Mucosa of stomach (tissue), 1 donor: ENCODE results near the gene NFIA.

Experiments used
- H3K27me3 ChIP-seq: one replicate; pipeline ENCODE4 v1.7.0; 2013; ENCODE audit warnings: mild to moderate bottlenecking, low read length; ENCODE audit not compliant: control insufficient read depth, insufficient read depth
- H3K36me3 ChIP-seq: one replicate; pipeline ENCODE4 v1.7.0; 2013; ENCODE audit warnings: low read length; ENCODE audit not compliant: control insufficient read depth, insufficient read depth
- H3K4me1 ChIP-seq: one replicate; pipeline ENCODE4 v1.7.0; 2013; ENCODE audit warnings: mild to moderate bottlenecking, low read length; ENCODE audit not compliant: control insufficient read depth, insufficient read depth
- H3K4me3 ChIP-seq: one replicate; pipeline ENCODE4 v1.7.0; 2013; ENCODE audit warnings: low read length
- H3K9ac ChIP-seq: one replicate; pipeline ENCODE4 v1.7.0; 2013; ENCODE audit warnings: mild to moderate bottlenecking, low read length, moderate library complexity
- H3K9me3 ChIP-seq: one replicate; pipeline ENCODE4 v1.7.0; 2013; ENCODE audit warnings: mild to moderate bottlenecking, low read length, moderate library complexity; ENCODE audit not compliant: control insufficient read depth
- donor health status: Pancreatic carcinoma.

Gene NFIA

DNA sequence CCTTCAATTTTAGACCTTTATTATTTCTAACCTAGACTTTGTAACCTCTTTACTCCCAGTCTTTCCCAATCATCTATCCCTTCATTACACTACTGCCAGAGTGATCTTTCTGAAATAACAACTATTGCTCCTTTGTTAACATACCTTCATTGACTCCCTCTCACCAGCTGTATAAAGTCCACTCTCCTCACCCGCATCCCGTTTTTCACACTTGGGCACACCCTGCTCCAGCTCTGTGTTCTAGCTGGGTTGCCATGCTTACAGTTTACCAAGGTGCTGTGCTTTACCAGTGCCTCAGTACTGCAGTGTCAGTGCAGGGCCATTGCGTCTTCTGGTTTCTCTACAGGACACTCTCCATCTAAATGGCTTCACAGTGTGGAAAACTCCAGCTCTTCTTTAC, 148.2 kb downstream of the NFIA start:
- H3K4me3 ChIP-seq: no peak overlapping the region
- no peaks in the 10 kb centered on the region for H3K27me3 ChIP-seq
- no peaks in the 10 kb centered on the region for H3K36me3 ChIP-seq
- H3K9me3 ChIP-seq: no peaks in the 10 kb centered on the region
- peaks cover 15% of the 10 kb centered on the region for H3K4me1 ChIP-seq
- no peak overlapping the region for H3K9ac ChIP-seq

DNA sequence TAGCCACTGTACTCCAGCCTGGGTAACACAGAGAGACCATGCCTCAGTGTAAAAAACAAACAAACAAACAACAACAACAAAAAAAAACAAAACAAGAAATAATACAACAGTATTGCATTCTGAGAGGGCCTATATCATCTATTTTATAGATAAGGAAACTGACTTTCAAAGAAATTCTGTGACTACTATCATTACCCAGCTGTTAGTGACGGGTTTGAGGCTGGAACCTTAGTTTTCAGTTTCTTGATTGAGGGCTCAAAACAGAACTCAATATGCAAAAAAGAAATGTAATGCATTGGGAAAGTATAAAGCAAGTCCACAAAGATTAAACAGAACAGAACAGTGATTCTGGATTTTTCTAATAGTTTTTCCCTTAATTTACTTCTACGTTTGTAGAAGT, 149.4 kb downstream of the NFIA start:
- H3K36me3 ChIP-seq: no peaks in the 10 kb centered on the region
- H3K9me3 ChIP-seq: no peaks in the 10 kb centered on the region
- no peak overlapping the region for H3K4me3 ChIP-seq
- no peaks in the 10 kb centered on the region for H3K27me3 ChIP-seq
- H3K9ac ChIP-seq: no peak overlapping the region
- H3K4me1 ChIP-seq: peaks cover 13% of the 10 kb centered on the region

DNA sequence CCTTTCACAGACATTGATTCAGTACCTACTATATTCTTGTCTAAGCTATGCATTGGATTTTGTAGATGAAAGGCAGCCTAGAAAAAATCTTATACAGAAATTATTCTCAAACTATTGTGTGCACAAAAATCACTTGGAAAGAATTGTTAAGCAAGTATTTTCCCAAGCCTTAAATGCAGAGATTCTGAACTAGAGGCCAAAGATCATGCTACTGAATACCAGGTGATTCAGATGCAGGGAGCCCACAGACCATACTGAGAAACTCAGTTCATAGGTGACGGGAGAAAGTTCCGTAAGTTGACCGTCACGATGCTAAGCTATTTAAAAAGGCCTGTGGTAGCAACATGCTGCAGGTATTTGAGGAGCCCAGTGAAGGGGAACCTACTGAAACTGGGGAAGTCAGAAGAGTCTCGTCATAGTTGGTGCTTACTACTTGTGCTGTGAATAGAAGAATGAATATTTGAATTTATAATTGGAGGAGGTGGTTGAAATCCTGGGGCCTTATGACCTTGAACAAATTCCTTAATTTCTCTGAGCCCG, 150.8 kb downstream of the NFIA start:
- Histone ChIP-seq H3K36me3 (no peaks in the 10 kb centered on the region), H3K4me3 (no peak overlapping the region), H3K9me3 (no peaks in the 10 kb centered on the region), H3K9ac (no peak overlapping the region), H3K4me1 (peaks cover 10% of the 10 kb centered on the region), H3K27me3 (no peaks in the 10 kb centered on the region)

DNA sequence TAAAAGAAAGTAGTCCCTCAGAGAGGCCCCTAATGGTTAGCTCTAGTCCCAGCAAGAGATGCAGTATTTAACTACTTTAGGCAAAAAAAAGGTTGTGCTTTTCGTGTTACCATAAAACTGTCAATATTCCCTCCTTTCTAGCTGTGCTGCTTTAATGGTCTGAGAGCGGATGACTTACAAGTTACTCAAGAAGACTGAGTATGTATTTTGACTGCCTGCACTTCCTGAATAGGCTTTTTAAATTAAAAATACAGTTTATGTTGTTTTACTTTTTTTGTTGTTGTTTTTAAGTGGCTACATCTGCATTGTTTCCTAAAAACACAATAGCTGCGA, 152.2 kb downstream of the NFIA start:
- H3K9me3 ChIP-seq: no peaks in the 10 kb centered on the region
- H3K27me3 ChIP-seq: no peaks in the 10 kb centered on the region
- H3K4me1 ChIP-seq: peaks cover 10% of the 10 kb centered on the region
- no peak overlapping the region for H3K4me3 ChIP-seq
- no peaks in the 10 kb centered on the region for H3K36me3 ChIP-seq
- H3K9ac ChIP-seq: no peak overlapping the region

DNA sequence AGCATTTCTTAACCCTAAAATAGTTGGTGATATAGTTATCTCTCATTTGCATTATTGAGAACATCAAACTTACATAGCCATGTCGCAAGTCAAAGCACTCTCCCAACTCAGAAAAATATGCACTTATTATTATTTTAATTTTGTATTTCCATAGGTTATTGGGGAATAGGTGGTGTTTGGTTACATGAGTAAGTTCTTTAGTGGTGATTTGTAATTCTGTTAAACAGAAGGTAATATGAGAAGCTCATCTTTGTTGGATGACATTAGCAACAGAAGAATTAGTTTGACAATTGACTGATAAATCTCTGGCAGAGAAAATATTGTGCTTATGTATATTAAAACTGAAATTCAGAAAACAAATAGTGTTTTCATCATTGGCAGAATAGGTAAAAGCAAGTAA, 154.8 kb downstream of the NFIA start:
- Histone ChIP-seq H3K36me3 (no peaks in the 10 kb centered on the region), H3K4me3 (no peak overlapping the region), H3K27me3 (no peaks in the 10 kb centered on the region), H3K9ac (no peak overlapping the region), H3K4me1 (peaks cover 5% of the 10 kb centered on the region), H3K9me3 (no peaks in the 10 kb centered on the region)

GRCh38 chr1:61237659-61238358, 155.4 kb downstream of the NFIA start:
- no peaks in the 10 kb centered on the region for H3K9me3 ChIP-seq
- H3K9ac ChIP-seq: no peak overlapping the region
- no peaks in the 10 kb centered on the region for H3K36me3 ChIP-seq
- H3K4me1 ChIP-seq: peaks cover 5% of the 10 kb centered on the region
- no peaks in the 10 kb centered on the region for H3K27me3 ChIP-seq
- no peak overlapping the region for H3K4me3 ChIP-seq

GRCh38 chr1:61238359-61238665, 156.0 kb downstream of the NFIA start:
- Histone ChIP-seq H3K27me3 (no peaks in the 10 kb centered on the region), H3K9ac (no peak overlapping the region), H3K4me3 (no peak overlapping the region), H3K4me1 (peaks cover 5% of the 10 kb centered on the region), H3K36me3 (no peaks in the 10 kb centered on the region), H3K9me3 (no peaks in the 10 kb centered on the region)

GRCh38 chr1:61240878-61241277, 158.5 kb downstream of the NFIA start:
- Histone ChIP-seq H3K36me3 (no peaks in the 10 kb centered on the region), H3K9ac (no peak overlapping the region), H3K4me1 (peaks cover 5% of the 10 kb centered on the region), H3K4me3 (no peak overlapping the region), H3K27me3 (no peaks in the 10 kb centered on the region), H3K9me3 (no peaks in the 10 kb centered on the region)

DNA sequence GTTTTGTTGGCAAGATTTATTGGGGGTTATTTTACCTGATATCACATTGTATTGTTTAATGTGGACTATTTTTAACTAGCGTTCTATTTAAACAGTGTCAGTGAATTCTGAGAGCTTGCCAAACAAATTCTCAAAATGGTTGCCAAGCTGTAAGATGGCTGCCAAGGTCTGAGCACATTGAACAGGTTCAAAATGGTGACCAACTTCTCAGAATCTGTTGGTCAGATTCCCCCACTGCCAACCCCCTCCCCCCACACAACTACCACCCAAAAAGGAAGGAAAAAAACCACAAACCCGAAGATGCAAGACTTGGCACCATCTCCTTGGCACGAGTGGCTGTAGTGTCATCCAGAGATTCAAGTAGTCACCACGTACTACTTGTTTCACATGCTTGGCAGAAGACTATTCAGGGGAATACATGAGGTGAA, 159.1 kb downstream of the NFIA start:
- H3K9ac ChIP-seq: no peak overlapping the region
- no peak overlapping the region for H3K4me3 ChIP-seq
- H3K9me3 ChIP-seq: no peaks in the 10 kb centered on the region
- H3K36me3 ChIP-seq: no peaks in the 10 kb centered on the region
- H3K4me1 ChIP-seq: peaks cover 5% of the 10 kb centered on the region
- no peaks in the 10 kb centered on the region for H3K27me3 ChIP-seq

DNA sequence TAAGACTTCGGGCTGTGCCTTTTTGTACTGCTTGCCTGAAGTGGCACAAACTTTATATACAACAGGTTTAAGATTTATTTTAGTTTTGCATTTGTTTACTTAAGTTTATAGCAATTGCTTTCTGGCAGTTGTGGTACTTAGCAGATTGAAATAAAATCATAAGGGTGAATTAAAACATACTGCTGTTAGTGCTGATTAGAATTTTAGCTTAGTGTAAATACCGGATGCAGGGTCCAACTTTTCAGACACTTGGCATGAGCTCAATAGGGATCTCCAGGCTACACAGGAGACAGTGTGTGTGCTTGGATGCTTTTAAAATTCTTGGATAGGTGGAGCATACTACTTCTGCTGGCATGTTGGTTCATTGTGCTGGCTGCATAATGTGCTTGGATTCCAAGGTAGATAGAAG, 159.6 kb downstream of the NFIA start:
- Histone ChIP-seq H3K9ac (no peak overlapping the region), H3K9me3 (no peaks in the 10 kb centered on the region), H3K4me1 (peaks cover 5% of the 10 kb centered on the region), H3K36me3 (no peaks in the 10 kb centered on the region), H3K27me3 (no peaks in the 10 kb centered on the region), H3K4me3 (no peak overlapping the region)

DNA sequence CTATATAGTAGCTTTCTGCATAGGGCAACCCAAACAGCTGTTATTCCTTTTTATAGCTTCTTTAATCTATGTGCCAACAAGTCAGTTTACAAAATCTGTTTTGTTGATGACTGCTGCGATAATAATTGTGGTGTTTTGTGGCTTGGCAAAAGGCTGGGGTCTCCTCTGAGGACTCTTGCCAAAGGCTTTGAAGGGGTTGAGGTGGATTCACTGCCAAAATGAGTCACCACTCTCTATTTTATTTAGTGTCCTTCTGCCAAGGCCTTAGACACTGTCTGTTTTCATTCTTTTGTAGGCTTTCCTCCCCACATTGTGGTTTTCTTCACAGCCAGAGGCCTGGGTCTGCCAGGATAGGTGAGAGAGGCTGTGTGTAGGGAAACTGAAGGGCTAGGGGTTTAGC, 161.8 kb downstream of the NFIA start:
- H3K9ac ChIP-seq: no peak overlapping the region
- no peaks in the 10 kb centered on the region for H3K27me3 ChIP-seq
- no peak overlapping the region for H3K4me3 ChIP-seq
- peaks cover 5% of the 10 kb centered on the region for H3K4me1 ChIP-seq
- no peaks in the 10 kb centered on the region for H3K9me3 ChIP-seq
- H3K36me3 ChIP-seq: no peaks in the 10 kb centered on the region

DNA sequence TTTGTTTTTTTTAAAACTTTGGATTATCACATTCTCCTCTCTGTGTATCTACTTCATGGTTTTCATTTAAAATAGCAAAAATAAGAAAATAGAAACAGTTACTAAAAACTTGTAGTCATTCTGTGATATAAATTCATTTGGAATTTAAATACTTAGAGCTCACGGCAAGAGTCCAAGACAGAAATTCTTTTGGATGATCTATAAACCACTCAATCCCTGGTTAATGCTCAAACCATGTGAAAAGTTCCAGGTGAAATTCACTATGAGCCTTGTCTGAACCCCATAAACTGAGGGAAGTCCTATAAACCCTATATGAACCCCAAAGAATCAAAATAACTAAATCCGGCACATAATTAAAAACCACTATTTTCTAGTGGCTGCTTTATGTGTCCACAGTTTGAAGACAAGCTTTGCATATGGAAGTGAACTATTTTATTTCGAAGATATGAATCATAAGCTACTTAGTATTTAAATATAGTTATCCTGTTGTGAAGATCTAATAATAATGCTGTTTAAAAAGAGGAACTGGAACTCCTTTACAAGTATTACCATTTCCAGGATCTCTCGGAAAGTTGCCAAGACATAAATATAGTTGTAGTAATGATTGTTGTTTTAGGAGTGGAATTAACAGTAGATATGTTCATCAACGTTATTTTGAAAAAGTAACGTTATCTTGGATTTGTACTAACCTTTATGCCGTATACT, 163.5 kb downstream of the NFIA start:
- no peaks in the 10 kb centered on the region for H3K27me3 ChIP-seq
- H3K4me3 ChIP-seq: no peak overlapping the region
- H3K9me3 ChIP-seq: no peaks in the 10 kb centered on the region
- no peaks in the 10 kb centered on the region for H3K36me3 ChIP-seq
- no peak overlapping the region for H3K9ac ChIP-seq
- peaks cover 5% of the 10 kb centered on the region for H3K4me1 ChIP-seq
